ENCODE measurements around the gene SLC7A6.

The SLC7A6 gene

GRCh38 chr16:68264128-68265077, at the start of gene SLC7A6:
SLC7A6 (plus strand) TSS chr16:68264526; CDS start chr16:68274727, 10,201 bp downstream.
- DNase-seq: peak; percentile 81

- no peak for DNase-seq
These were observed 49.6 kb upstream of the SLC7A6 start for GRCh38 chr16:68214726-68215125.

GRCh38 chr16:68215302-68215701, 49.0 kb upstream of the SLC7A6 start:
- no peak for DNase-seq

GRCh38 chr16:68216240-68216639, 48.1 kb upstream of the SLC7A6 start:
- no peak for DNase-seq

- DNase-seq: no peak
These were observed 46.8 kb upstream of the SLC7A6 start for GRCh38 chr16:68217506-68217905.

GRCh38 chr16:68219725-68220351, 44.5 kb upstream of the SLC7A6 start:
- DNase-seq: no peak

- no peak for DNase-seq
These were observed 41.3 kb upstream of the SLC7A6 start for GRCh38 chr16:68223072-68223471.

- DNase-seq: no peak
These were observed 38.2 kb upstream of the SLC7A6 start for GRCh38 chr16:68226116-68226515.

GRCh38 chr16:68227183-68227793, 37.0 kb upstream of the SLC7A6 start:
- no peak for DNase-seq

GRCh38 chr16:68227850-68228553, 36.3 kb upstream of the SLC7A6 start:
- DNase-seq: no peak

- DNase-seq: no peak
These were observed 35.7 kb upstream of the SLC7A6 start for GRCh38 chr16:68228652-68229051.

- DNase-seq: peak; percentile 70
These were observed 34.7 kb upstream of the SLC7A6 start for GRCh38 chr16:68229431-68230175.

- no peak for DNase-seq
These were observed 34.2 kb upstream of the SLC7A6 start for GRCh38 chr16:68230176-68230571.

GRCh38 chr16:68230956-68231355, 33.4 kb upstream of the SLC7A6 start:
- no peak for DNase-seq

- DNase-seq: no peak
These were observed 32.8 kb upstream of the SLC7A6 start for GRCh38 chr16:68231384-68232136.

- DNase-seq: no peak
These were observed 32.0 kb upstream of the SLC7A6 start for GRCh38 chr16:68232335-68232734.

GRCh38 chr16:68233085-68233834, 31.1 kb upstream of the SLC7A6 start:
- DNase-seq: no peak

GRCh38 chr16:68233835-68234187, 30.5 kb upstream of the SLC7A6 start:
- DNase-seq: no peak

GRCh38 chr16:68234188-68235107, 29.9 kb upstream of the SLC7A6 start:
- no peak for DNase-seq

All from femur (tissue), 1 donor.